Spinal cord (tissue), 10 donors: Measurements from ENCODE around the gene CRYBA2. TPM values are rescaled to one million over a fixed set of nuclear protein-coding genes. Genes with fewer than 3 reads are reported as not detected.

Experiments used
- DNase-seq, 6 donors: peaks; one replicate each; pipeline versions ENCODE4 v3.0.0 to v3.0.0-alpha.2; 2013 to 2015; ENCODE audit warnings: low spot score in 6 of 6, low read depth in 4 of 6
- H3K27ac ChIP-seq: one replicate; pipeline ENCODE4 v1.5.1; 2013; ENCODE audit warnings: low read depth, low read length, control low read depth
- H3K27me3 ChIP-seq: one replicate; pipeline ENCODE4 v1.6.1; 2013; ENCODE audit warnings: low read length; ENCODE audit not compliant: control insufficient read depth, insufficient read depth
- H3K36me3 ChIP-seq: one replicate; pipeline ENCODE4 v1.6.1; 2013; ENCODE audit warnings: low read length; ENCODE audit not compliant: control insufficient read depth, insufficient read depth
- H3K4me1 ChIP-seq: one replicate; pipeline ENCODE4 v1.6.1; 2013; ENCODE audit warnings: low read length; ENCODE audit not compliant: control insufficient read depth, insufficient read depth
- H3K4me3 ChIP-seq: one replicate; pipeline ENCODE4 v1.5.1; 2013; ENCODE audit warnings: low read depth, low read length, control low read depth
- H3K9me3 ChIP-seq: one replicate; pipeline ENCODE4 v1.6.1; 2013; ENCODE audit warnings: low read length; ENCODE audit not compliant: control insufficient read depth, insufficient read depth
- WGBS: methylation state at CpG from one replicate; pipeline ENCODE4 v1.1.5; 2013; ENCODE audit warnings: missing lambda C conversion rate; ENCODE audit not compliant: insufficient coverage; 5-methylcytosine and 5-hydroxymethylcytosine counted together
- long read RNA-seq, 4 donors: transcript quantifications; one replicate each; lab custom pipeline, GENCODE V29; 2026
- polyA plus RNA-seq, 2 donors: library from polyadenylated mRNA; unstranded; fragments of 120-200 nt; gene quantifications; one replicate each; pipeline ENCODE4 v1.2.1, GENCODE V29; 2013; ENCODE audit not compliant: insufficient read length in 2 of 2
- total RNA-seq, 2 donors: library from RNA; depleted of rRNA in 1 of 2; stranded (reverse); fragments of 120-200 nt in 1 of 2; fragments of >200 nt in 1 of 2; gene quantifications; one replicate each; pipeline versions ENCODE4 v1.2.3 to v1.2.4, GENCODE V29; 2013 to 2014
- donor health status: healthy.

Gene CRYBA2
- total RNA-seq: not detected
- under 1 TPM; 0.63 to 0.76 TPM for polyA plus RNA-seq
- long read RNA-seq, donor 1: 0 reads
- long read RNA-seq, donor 2: 0 reads
- long read RNA-seq, donor 3, partial matches to known transcripts: 0 of 1 reads
- long read RNA-seq, donor 3, other reads (novel, unspliced or antisense): 0 of 1 reads
- long read RNA-seq, donor 4: 0 reads

- Histone ChIP-seq H3K36me3 (no peaks in the 10 kb centered on the region), H3K27ac (no peak within 1 kb of the TSS), H3K9me3 (no peaks in the 10 kb centered on the region), H3K4me1 (peaks cover 26% of the 10 kb centered on the region), H3K27me3 (peaks cover 96% of the 10 kb centered on the region), H3K4me3 (no peak within 1 kb of the TSS)
- whole genome bisulfite sequencing: under 1% methylated on average over 85 of the region's 88 CpGs
- peak in 1 of 6 donors; percentile 15 for DNase-seq
These were observed at the start of gene CRYBA2 for GRCh38 chr2:218993345-218994315. CRYBA2 (minus strand) TSS chr2:218993422; CDS start chr2:218993176, 246 bp downstream.

GRCh38 chr2:219042750-219043149 lies 49.5 kb upstream of the CRYBA2 start:
- no peak for DNase-seq
- peaks cover 3% of the 10 kb centered on the region for H3K36me3 ChIP-seq
- peaks cover 45% of the 10 kb centered on the region for H3K27me3 ChIP-seq
- H3K4me1 ChIP-seq: peaks cover 2% of the 10 kb centered on the region
- H3K9me3 ChIP-seq: no peaks in the 10 kb centered on the region
- H3K27ac ChIP-seq: no peak overlapping the region
- 80% methylated on average over 2 of the region's 2 CpGs for WGBS
- H3K4me3 ChIP-seq: no peak overlapping the region

- 87% methylated on average over 3 of the region's 4 CpGs for WGBS
These were observed 48.9 kb upstream of the CRYBA2 start for GRCh38 chr2:219042157-219042556.

GRCh38 chr2:219041252-219041651 lies 48.0 kb upstream of the CRYBA2 start, which contains the start of gene CFAP65:
CFAP65 (minus strand) TSS chr2:219041516; CDS start chr2:219039048, 2,468 bp downstream.
- peaks cover 2% of the 10 kb centered on the region for H3K4me1 ChIP-seq
- H3K27ac ChIP-seq: no peak within 1 kb of the TSS
- H3K4me3 ChIP-seq: peak within 1 kb of the TSS; percentile 29
- peak in 5 of 6 donors; percentile 71 to 94 (median 73) for DNase-seq
- WGBS: 2% methylated on average over 19 of the region's 21 CpGs
- H3K36me3 ChIP-seq: peaks cover 3% of the 10 kb centered on the region
- H3K9me3 ChIP-seq: no peaks in the 10 kb centered on the region
- peaks cover 37% of the 10 kb centered on the region for H3K27me3 ChIP-seq

More at GRCh38 chr2:219042157-219042556, 48.9 kb upstream of the CRYBA2 start:
- DNase-seq: no peak
- Histone ChIP-seq H3K27ac (no peak overlapping the region), H3K9me3 (no peaks in the 10 kb centered on the region), H3K4me3 (no peak overlapping the region), H3K36me3 (peaks cover 3% of the 10 kb centered on the region), H3K27me3 (peaks cover 42% of the 10 kb centered on the region), H3K4me1 (peaks cover 2% of the 10 kb centered on the region)

GRCh38 chr2:219038600-219038999 lies 45.4 kb upstream of the CRYBA2 start:
- peaks cover 22% of the 10 kb centered on the region for H3K27me3 ChIP-seq
- peaks cover 2% of the 10 kb centered on the region for H3K4me1 ChIP-seq
- H3K9me3 ChIP-seq: no peaks in the 10 kb centered on the region
- H3K27ac ChIP-seq: no peak overlapping the region
- WGBS: 25% methylated on average over 1 of the region's 1 CpG
- no peak overlapping the region for H3K4me3 ChIP-seq
- H3K36me3 ChIP-seq: peaks cover 3% of the 10 kb centered on the region
- DNase-seq: no peak

GRCh38 chr2:219037783-219038499 lies 44.7 kb upstream of the CRYBA2 start:
- 53% methylated on average over 4 of the region's 8 CpGs for WGBS

GRCh38 chr2:219035942-219036341 lies 42.7 kb upstream of the CRYBA2 start:
- Histone ChIP-seq H3K27ac (no peak overlapping the region), H3K36me3 (peaks cover 4% of the 10 kb centered on the region), H3K4me1 (peaks cover 2% of the 10 kb centered on the region), H3K27me3 (peaks cover 7% of the 10 kb centered on the region), H3K9me3 (no peaks in the 10 kb centered on the region), H3K4me3 (no peak overlapping the region)
- no peak for DNase-seq
- no CpG with 5 or more reads among the region's 2 CpGs for WGBS

More at GRCh38 chr2:219037783-219038499, 44.7 kb upstream of the CRYBA2 start:
- no peak overlapping the region for H3K27ac ChIP-seq
- DNase-seq: no peak
- H3K4me3 ChIP-seq: no peak overlapping the region
- peaks cover 2% of the 10 kb centered on the region for H3K4me1 ChIP-seq
- no peaks in the 10 kb centered on the region for H3K9me3 ChIP-seq
- H3K36me3 ChIP-seq: peaks cover 3% of the 10 kb centered on the region
- peaks cover 17% of the 10 kb centered on the region for H3K27me3 ChIP-seq

- Histone ChIP-seq H3K4me1 (no peaks in the 10 kb centered on the region), H3K36me3 (peaks cover 5% of the 10 kb centered on the region), H3K9me3 (no peaks in the 10 kb centered on the region), H3K27me3 (no peaks in the 10 kb centered on the region), H3K27ac (no peak overlapping the region), H3K4me3 (no peak overlapping the region)
- no CpG with 5 or more reads among the region's 6 CpGs for WGBS
- no peak for DNase-seq
These were observed 41.6 kb upstream of the CRYBA2 start for GRCh38 chr2:219034823-219035222.

GRCh38 chr2:219032051-219032745 lies 39.0 kb upstream of the CRYBA2 start:
- no peak overlapping the region for H3K27ac ChIP-seq
- DNase-seq: no peak
- H3K9me3 ChIP-seq: no peaks in the 10 kb centered on the region
- no peaks in the 10 kb centered on the region for H3K27me3 ChIP-seq
- H3K4me3 ChIP-seq: no peak overlapping the region
- H3K36me3 ChIP-seq: peaks cover 10% of the 10 kb centered on the region
- peaks cover under 1% of the 10 kb centered on the region for H3K4me1 ChIP-seq
- WGBS: 85% methylated on average over 20 of the region's 23 CpGs
